GM12878 (cell line): ENCODE results near the gene GAREM1. TPM values are rescaled to one million over a fixed set of nuclear protein-coding genes. Genes with fewer than 3 reads are reported as not detected.

Experiments used
- ATAC-seq: fragments of 200-7000 bp; cut with Tn5 transposase; 3 replicates; pipeline ENCODE4 v1.9.1; 2020; ENCODE audit warnings: mild to moderate bottlenecking, moderate library complexity
- BruUV-seq: library from RNA; stranded (reverse); fragments of 400-500 nt; replicated peaks from 2 replicates; lab custom pipeline; 2021; lab: Mats Ljungman, UMichigan
- CTCF ChIA-PET: fragments of 300-600 bp; sonication (Branson Sonifier 250); formaldehyde crosslinking; extraction: SDS; loops from one replicate; lab custom pipeline; 2021; ENCODE audit warnings: inconsistent platforms; lab: Yijun Ruan, JAX
- POLR2A ChIA-PET: fragments of 350-600 bp; formaldehyde crosslinking; extraction: SDS; loops from one replicate; lab custom pipeline; 2021; ENCODE audit warnings: inconsistent platforms; lab: Charles Lee
- RAD21 ChIA-PET: fragments of 300-600 bp; sonication (Branson Sonifier 250); formaldehyde crosslinking; loops from one replicate; lab custom pipeline; 2023; ENCODE audit warnings: antibody characterized with exemption; ENCODE audit not compliant: unreplicated experiment; lab: Charles Lee
- SMC1A ChIA-PET: fragments of 300-600 bp; sonication (Branson Sonifier 250); formaldehyde crosslinking; loops from one replicate; lab custom pipeline; 2023; ENCODE audit not compliant: unreplicated experiment, uncharacterized antibody; lab: Charles Lee
- DNase-seq: peaks from one replicate; pipeline ENCODE4 v3.0.0-alpha.2; 2011; ENCODE audit warnings: low read depth, low spot score
- FAIRE-seq: peaks from 3 replicates; lab custom pipeline; 2011; peaks lifted over from hg19 to GRCh38; lab: Jason Lieb, UNC
- H2AFZ ChIP-seq: 2 replicates; pipeline ENCODE4 v1.6.0; 2011; ENCODE audit warnings: low read depth, low read length, control low read depth; ENCODE audit not compliant: control insufficient read depth
- H3K27ac ChIP-seq: 2 replicates; pipeline ENCODE4 v1.5.1; 2011; ENCODE audit warnings: control low read depth; ENCODE audit not compliant: control insufficient read depth, insufficient read depth
- H3K27me3 ChIP-seq, 2 experiments: replicated peaks in 1 of 2; 2 replicates each; pipeline versions ENCODE4 v1.6.0 to v1.6.1; 2011; ENCODE audit warnings: low read length in 1 of 2; ENCODE audit not compliant: control insufficient read depth in 2 of 2, insufficient read depth in 2 of 2
- H3K36me3 ChIP-seq, 2 experiments: 2 replicates each; pipeline ENCODE4 v1.5.1; 2011; ENCODE audit warnings: low read length in 1 of 2; ENCODE audit not compliant: control insufficient read depth in 2 of 2, insufficient read depth in 2 of 2
- H3K4me1 ChIP-seq: 2 replicates; pipeline ENCODE4 v1.6.1; 2011; ENCODE audit warnings: mild to moderate bottlenecking, low read length, moderate library complexity, mixed read lengths; ENCODE audit not compliant: control insufficient read depth, insufficient read depth
- H3K4me2 ChIP-seq: 2 replicates; pipeline ENCODE4 v1.6.0; 2011; ENCODE audit warnings: control low read depth; ENCODE audit not compliant: control insufficient read depth, insufficient read depth
- H3K4me3 ChIP-seq: fragments of 200-600 bp; sonication (generic); 2 replicates; pipeline ENCODE4 v1.5.1; 2016
- H3K79me2 ChIP-seq: 2 replicates; pipeline ENCODE4 v1.6.0; 2011; ENCODE audit warnings: low read length; ENCODE audit not compliant: control insufficient read depth, insufficient read depth
- H3K9ac ChIP-seq: 2 replicates; pipeline ENCODE4 v1.8.0; 2011; ENCODE audit warnings: low read length, control low read depth, mixed read lengths; ENCODE audit not compliant: control insufficient read depth, insufficient read depth
- H3K9me3 ChIP-seq: replicated peaks from 3 replicates; pipeline ENCODE4 v1.5.1; 2011; ENCODE audit warnings: mild to moderate bottlenecking, low read length; ENCODE audit not compliant: control insufficient read depth, insufficient read depth
- H4K20me1 ChIP-seq: 2 replicates; pipeline ENCODE4 v1.6.0; 2011; ENCODE audit not compliant: control insufficient read depth, insufficient read depth
- EP300 ChIP-seq, 2 experiments: fragments of 150-350 bp in 1 of 2; IDR thresholded peaks; 2 replicates each; pipeline ENCODE4 v1.6.1; 2011 to 2012; ENCODE audit warnings: low read depth in 2 of 2, low read length in 2 of 2, borderline replicate concordance in 1 of 2, improper control_type of control experiment in 1 of 2, inconsistent platforms in 1 of 2; ENCODE audit not compliant: control insufficient read depth in 1 of 2
- FOXK2 ChIP-seq: fragments of 450-650 bp; IDR thresholded peaks from 2 replicates; pipeline ENCODE4 v1.6.1; 2017; ENCODE audit warnings: mild to moderate bottlenecking, moderate library complexity
- GABPA ChIP-seq: IDR thresholded peaks from 2 replicates; pipeline ENCODE4 v1.6.1; 2014; ENCODE audit warnings: antibody characterized with exemption, low read depth, mild to moderate bottlenecking, inconsistent platforms
- IKZF2 ChIP-seq, 2 experiments: fragments of 450-650 bp; IDR thresholded peaks; 2 replicates each; pipeline ENCODE4 v1.6.1; 2017; ENCODE audit warnings: mild to moderate bottlenecking in 2 of 2, moderate library complexity in 2 of 2
- MEF2B ChIP-seq: fragments of 450-650 bp; IDR thresholded peaks from 2 replicates; pipeline ENCODE4 v1.6.1; 2018; ENCODE audit warnings: mild to moderate bottlenecking, moderate library complexity; ENCODE audit not compliant: partially characterized antibody, poor library complexity, severe bottlenecking
- PML ChIP-seq: IDR thresholded peaks from 2 replicates; pipeline ENCODE4 v1.6.1; 2012; ENCODE audit warnings: low read length, inconsistent platforms
- RCOR1 ChIP-seq: conservative IDR thresholded peaks from 2 replicates; pipeline ENCODE4 v1.6.1; 2012; ENCODE audit warnings: low read depth, low read length, improper control_type of control experiment
- SREBF1 ChIP-seq: IDR thresholded peaks from 2 replicates; pipeline ENCODE4 v1.6.1; 2012; ENCODE audit warnings: mild to moderate bottlenecking, low read length
- TAF1 ChIP-seq: IDR thresholded peaks from 2 replicates; pipeline ENCODE4 v1.6.1; 2011; ENCODE audit warnings: mild to moderate bottlenecking, low read depth, low read length, borderline replicate concordance
- WRNIP1 ChIP-seq: IDR thresholded peaks from 2 replicates; pipeline ENCODE4 v1.6.1; 2011; ENCODE audit warnings: low read depth, low read length, improper control_type of control experiment, borderline replicate concordance
- ZBTB33 ChIP-seq: fragments of 450-650 bp; IDR thresholded peaks from 2 replicates; pipeline ENCODE4 v1.6.1; 2017; ENCODE audit warnings: mild to moderate bottlenecking
- ZBTB4 ChIP-seq: fragments of 450-650 bp; formaldehyde crosslinking; IDR thresholded peaks from 2 replicates; pipeline ENCODE4 v1.4.0; 2022; ENCODE audit warnings: mild to moderate bottlenecking, moderate library complexity
- ZBTB40 ChIP-seq: fragments of 450-650 bp; IDR thresholded peaks from 2 replicates; pipeline ENCODE4 v1.6.1; 2016; ENCODE audit warnings: mild to moderate bottlenecking, moderate library complexity, borderline replicate concordance
- WGBS: methylation state at CpG from one replicate; pipeline ENCODE4 v1.1.6; 2016; ENCODE audit warnings: low lambda C conversion rate; ENCODE audit not compliant: insufficient replicate concordance, insufficient coverage; ENCODE audit errors: missing lambda C conversion rate; 5-methylcytosine and 5-hydroxymethylcytosine counted together
- in situ Hi-C: fragments of 300-500 bp; cut with MboI; formaldehyde crosslinking; loops from 9 replicates; pipeline ENCODE4 v1.14.3; 2018; ENCODE audit warnings: mixed read lengths
- intact Hi-C: fragments of 100-400 bp; cut with micrococcal nuclease; formaldehyde crosslinking; loops from one replicate; pipeline ENCODE4 v1.14.2; 2022; ENCODE audit not compliant: unreplicated experiment
- polyA plus RNA-seq, 11 experiments: library from polyadenylated mRNA; depleted of rRNA in 4 of 11; unstranded in 6 of 11; stranded (reverse) in 5 of 11; fragments of >200 nt; fragmentation: Nextera tagmentation in 4 of 11; fragmentation: Illumina TruSeq in 1 of 11; extraction: Ambion mirVana in 4 of 11; extraction: Trizol in 1 of 11; gene quantifications; 1 replicate in 1 of 11; 2 replicates in 10 of 11; pipeline versions ENCODE4 v1.2.1 to v1.2.3, GENCODE V29; 2011 to 2016; ENCODE audit warnings: inconsistent platforms in 2 of 11, missing spikeins in 2 of 11, low read depth in 1 of 11
- total RNA-seq, 4 experiments: library from RNA; depleted of rRNA in 3 of 4; stranded (reverse); fragments of >200 nt in 3 of 4; fragmentation: Illumina TruSeq in 1 of 4; extraction: Trizol in 1 of 4; gene quantifications; 2 replicates each; pipeline versions ENCODE4 v1.2.1 to v1.2.3, GENCODE V29; 2013 to 2021

The GAREM1 gene
- total and polyA plus RNA-seq, 10 of the 15 experiments (the other 5 are each of a cell fraction or from before 2014, with no cell fraction given), result 0.05 to 0.29 (median 0.05) TPM; not detected in 7

- H3K4me3 ChIP-seq, result no peak overlapping the region
- POLR2A ChIA-PET, result interaction anchor here (0.7 kb wide), 1 partner anchor 33 kb away, joined by 5 read pairs; no protein-coding TSS in a partner anchor
- 7% methylated on average over 1 of the region's 1 CpG for WGBS
- no peaks in the 10 kb centered on the region for H3K9me3 ChIP-seq
- no peak overlapping the region for H3K4me2 ChIP-seq
- no peak for TF ChIP-seq SREBF1
- no peak for TF ChIP-seq IKZF2 (IDR thresholded peaks at IDR 0.05)
- no peak for TF ChIP-seq PML
- TF ChIP-seq ZBTB33, result no peak
- TF ChIP-seq TAF1, result no peak
- TF ChIP-seq GABPA, result no peak
- no peak for TF ChIP-seq WRNIP1
- TF ChIP-seq ZBTB4, result no peak
- TF ChIP-seq RCOR1, result no peak
- TF ChIP-seq FOXK2, result no peak
- no peak for TF ChIP-seq ZBTB40
- TF ChIP-seq EP300 (IDR thresholded peaks at IDR 0.05; ENCODE audit: borderline replicate concordance in 1 of 2, control insufficient read depth in 1 of 2, low read depth in 2 of 2, low read length in 2 of 2), result no peak
- TF ChIP-seq MEF2B, result no peak
- SMC1A ChIA-PET, result no interaction called here
- RAD21 ChIA-PET, result no interaction called here
- H3K27ac ChIP-seq, result no peak overlapping the region
- no peak for ATAC-seq
- in situ Hi-C loops (no loop called here), intact Hi-C loops (no loop called here)
- no peaks in the 10 kb centered on the region for H3K27me3 ChIP-seq
- no peaks in the 10 kb centered on the region for H3K36me3 ChIP-seq
- H4K20me1 ChIP-seq, result no peaks in the 10 kb centered on the region
- no peak overlapping the region for H3K9ac ChIP-seq
- CTCF ChIA-PET, result interaction anchor here (0.7 to 1.8 kb wide), 4 partner anchors 11 to 815 kb away, joined by 3 to 5 read pairs (median 3); no protein-coding TSS in a partner anchor
- H3K4me1 ChIP-seq, result no peaks in the 10 kb centered on the region
- FAIRE-seq, result no peak
- H2AFZ ChIP-seq, result no peak overlapping the region
- H3K79me2 ChIP-seq, result no peaks in the 10 kb centered on the region
- DNase-seq, result no peak
- BruUV-seq, result no TSS peak
These were observed 186.4 kb downstream of the GAREM1 start for GRCh38 chr18:32284284-32284683.
